ENCODE measurements around the gene CFAP20DC. TPM values are rescaled to one million over a fixed set of nuclear protein-coding genes. Genes with fewer than 3 reads are reported as not detected.

CFAP20DC gene
- total and polyA plus RNA-seq, 2 of the 4 experiments (the other 2 are of a cell fraction) = 1.2 to 1.6 TPM

DNA sequence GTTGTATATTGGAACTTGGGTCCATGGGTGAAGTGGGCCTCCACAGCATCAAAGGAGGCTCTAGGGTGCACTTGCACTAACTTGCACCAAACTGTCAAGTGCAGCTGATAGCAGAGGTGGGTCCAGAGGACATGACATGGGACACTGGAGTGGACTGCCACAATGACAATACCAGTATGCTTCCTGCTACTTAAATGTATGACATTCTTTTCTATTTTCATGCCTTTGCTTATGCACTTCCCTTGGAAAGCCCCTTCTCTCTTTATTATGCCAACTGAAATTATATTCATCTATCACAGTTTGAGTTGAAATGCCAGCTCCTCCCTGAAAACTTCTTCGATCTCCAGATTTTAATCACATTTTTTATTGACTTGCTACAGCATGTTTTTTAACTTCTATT, 101.8 kb downstream of the CFAP20DC start:
- Histone ChIP-seq H2AK9ac (replicated peaks; ENCODE audit: low read depth, low read length, poor library complexity) (no peak overlapping the region), H3K23ac (ENCODE audit: low read depth, low read length) (no peak overlapping the region), H3K4me2 (ENCODE audit: low read depth, low read length) (no peak overlapping the region), H2AK5ac (ENCODE audit: low read depth, low read length) (no peak overlapping the region), H3K27ac (ENCODE audit: insufficient read depth, low read length) (no peak overlapping the region), H2AFZ (replicated peaks; ENCODE audit: low read length, poor library complexity) (no peak overlapping the region), H2BK5ac (ENCODE audit: low read depth, low read length, poor library complexity, severe bottlenecking) (no peak overlapping the region), H3K4me3 (ENCODE audit: insufficient read depth, low read depth, low read length) (no peak overlapping the region), H3K4ac (ENCODE audit: low read depth, low read length) (no peak overlapping the region), H3K56ac (ENCODE audit: extremely low read depth, insufficient read depth, low read length) (no peak overlapping the region), H2BK120ac (ENCODE audit: low read depth, low read length) (no peak overlapping the region), H3K79me1 (ENCODE audit: low read depth in 1 of 2, low read length in 2 of 2) (no peaks in the 10 kb centered on the region), H2BK15ac (ENCODE audit: low read depth, low read length) (no peak overlapping the region), H3K4me1 (ENCODE audit: control insufficient read depth, insufficient read depth, low read length) (no peaks in the 10 kb centered on the region), H4K20me1 (ENCODE audit: insufficient read depth, low read length) (no peaks in the 10 kb centered on the region), H4K91ac (ENCODE audit: insufficient read depth, low read depth, low read length) (no peak overlapping the region), H3K9ac (ENCODE audit: low read depth, low read length) (no peak overlapping the region), H3K9me1 (ENCODE audit: insufficient read depth, low read length) (no peaks in the 10 kb centered on the region), H4K5ac (ENCODE audit: low read depth, low read length) (no peak overlapping the region), H4K8ac (ENCODE audit: low read depth in 2 of 2, low read length in 2 of 2) (no peak overlapping the region), H3K14ac (replicated peaks; ENCODE audit: low read depth, low read length) (no peak overlapping the region), H3K9me3 (ENCODE audit: control insufficient read depth, insufficient read depth, low read length) (no peaks in the 10 kb centered on the region), H3K27me3 (ENCODE audit: control insufficient read depth, insufficient read depth, low read length) (no peaks in the 10 kb centered on the region), H2BK20ac (ENCODE audit: low read depth, low read length) (no peak overlapping the region), H3K36me3 (ENCODE audit: control insufficient read depth, insufficient read depth, low read length) (no peaks in the 10 kb centered on the region), H3K18ac (ENCODE audit: low read depth, low read length) (no peak overlapping the region)
- TF ChIP-seq CHD1 (IDR thresholded peaks at IDR 0.05; ENCODE audit: low read depth, low read length) (no peak), MAFK (IDR thresholded peaks at IDR 0.05; ENCODE audit: low read depth, low read length) (no peak), CEBPB (IDR thresholded peaks at IDR 0.05; ENCODE audit: low read depth, low read length) (no peak), MAZ (IDR thresholded peaks at IDR 0.05; ENCODE audit: borderline replicate concordance, low read depth, low read length) (no peak), RAD21 (IDR thresholded peaks at IDR 0.05; ENCODE audit: low read length) (no peak), NFE2L2 (IDR thresholded peaks at IDR 0.05; ENCODE audit: low read depth, low read length) (no peak), POLR2A (IDR thresholded peaks at IDR 0.05; ENCODE audit: low read depth, low read length) (no peak), USF2 (IDR thresholded peaks at IDR 0.05; ENCODE audit: low read depth, low read length) (no peak), MXI1 (IDR thresholded peaks at IDR 0.05; ENCODE audit: borderline replicate concordance, low read depth, low read length) (no peak), FOS (IDR thresholded peaks at IDR 0.05; ENCODE audit: low read depth, low read length) (no peak), RFX5 (IDR thresholded peaks at IDR 0.05; ENCODE audit: low read depth, low read length) (no peak), SMC3 (IDR thresholded peaks at IDR 0.05; ENCODE audit: low read depth, low read length) (no peak), ELK1 (IDR thresholded peaks at IDR 0.05; ENCODE audit: borderline replicate concordance, low read depth, low read length) (no peak), BHLHE40 (IDR thresholded peaks at IDR 0.05; ENCODE audit: low read depth, low read length) (no peak)
- WGBS, 2 experiments (ENCODE audit: extremely low coverage in 2 of 2, insufficient read length in 1 of 2) = 83% methylated on average over 1 of the region's 1 CpG; no CpG with 5 or more reads in 1 of the 2 experiments
- intact Hi-C loops (cut with micrococcal nuclease) = no loop called here
- CTCF ChIA-PET = no interaction called here
- dilution Hi-C loops (cut with HindIII; ENCODE audit: low sequenced_read_pairs, unreplicated experiment) = no loop called here
- no peak for ATAC-seq (ENCODE audit: low read depth)
- BruUV-seq (replicated peaks) = no TSS peak
- in situ Hi-C loops (cut with MboI; ENCODE audit: low sequenced_read_pairs) = no loop called here
- POLR2A ChIA-PET (ENCODE audit: unreplicated experiment) = no interaction called here
- DNase-seq = no peak
